Fibroblast of lung (primary cell): ENCODE measurements around the gene SGCA.

ENCODE experiments used
- EZH2 ChIP-seq: IDR thresholded peaks from 2 replicates; pipeline ENCODE4 v1.5.1; 2012; ENCODE audit warnings: low read length, control low read depth, mild to moderate bottlenecking; ENCODE audit errors: missing control alignments
- TF ChIP-seq, protein P1 (sequence below), 2 donors: IDR thresholded peaks in 1 of 2; conservative IDR thresholded peaks in 1 of 2; 1 replicate in 1 of 2; 2 replicates in 1 of 2; pipeline ENCODE4 v1.5.1; 2011 to 2012; ENCODE audit warnings: low read length in 2 of 2, control low read depth in 1 of 2, inconsistent platforms in 1 of 2, low read depth in 1 of 2, mild to moderate bottlenecking in 1 of 2

GRCh38 chr17:50161023-50161910 lies 4.5 kb upstream of the SGCA start:
- TF ChIP-seq, protein P1, sequence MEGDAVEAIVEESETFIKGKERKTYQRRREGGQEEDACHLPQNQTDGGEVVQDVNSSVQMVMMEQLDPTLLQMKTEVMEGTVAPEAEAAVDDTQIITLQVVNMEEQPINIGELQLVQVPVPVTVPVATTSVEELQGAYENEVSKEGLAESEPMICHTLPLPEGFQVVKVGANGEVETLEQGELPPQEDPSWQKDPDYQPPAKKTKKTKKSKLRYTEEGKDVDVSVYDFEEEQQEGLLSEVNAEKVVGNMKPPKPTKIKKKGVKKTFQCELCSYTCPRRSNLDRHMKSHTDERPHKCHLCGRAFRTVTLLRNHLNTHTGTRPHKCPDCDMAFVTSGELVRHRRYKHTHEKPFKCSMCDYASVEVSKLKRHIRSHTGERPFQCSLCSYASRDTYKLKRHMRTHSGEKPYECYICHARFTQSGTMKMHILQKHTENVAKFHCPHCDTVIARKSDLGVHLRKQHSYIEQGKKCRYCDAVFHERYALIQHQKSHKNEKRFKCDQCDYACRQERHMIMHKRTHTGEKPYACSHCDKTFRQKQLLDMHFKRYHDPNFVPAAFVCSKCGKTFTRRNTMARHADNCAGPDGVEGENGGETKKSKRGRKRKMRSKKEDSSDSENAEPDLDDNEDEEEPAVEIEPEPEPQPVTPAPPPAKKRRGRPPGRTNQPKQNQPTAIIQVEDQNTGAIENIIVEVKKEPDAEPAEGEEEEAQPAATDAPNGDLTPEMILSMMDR (conservative IDR thresholded peaks at IDR 0.05 in 1 of 2, IDR thresholded peaks at IDR 0.05 in 1 of 2; ENCODE audit: low read depth in 1 of 2, low read length in 2 of 2), result peak; percentile 69 to 80
- no peak for TF ChIP-seq EZH2
